Coronary artery (tissue), 2 donors: ENCODE results near the gene MAPK8IP3.
A peak's percentile ranks its signal among the peaks of the same experiment; 100 is the strongest.

Experiments used
- DNase-seq: peaks from one replicate; pipeline ENCODE4 v3.0.0-alpha.2; 2017; ENCODE audit warnings: low spot score
- H3K27ac ChIP-seq, 2 donors: fragments of 200-600 bp; sonication (generic); one replicate each; pipeline ENCODE4 v1.5.1; 2016 to 2019
- H3K4me3 ChIP-seq: fragments of 200-600 bp; sonication (generic); 2 replicates; pipeline ENCODE4 v1.5.1; 2016; ENCODE audit warnings: mild to moderate bottlenecking, moderate library complexity
- CTCF ChIP-seq: fragments of 200-600 bp; sonication (generic); IDR thresholded peaks from one replicate; pipeline ENCODE4 v1.5.1; 2019; ENCODE audit warnings: antibody characterized with exemption

The MAPK8IP3 gene

GRCh38 chr16:1762879-1763520 is 57.0 kb downstream of the MAPK8IP3 start:
- no peak for TF ChIP-seq CTCF

GRCh38 chr16:1763521-1764511 is 57.8 kb downstream of the MAPK8IP3 start:
- Histone ChIP-seq H3K27ac (peak overlapping the region in 1 of 2 donors; percentile 22), H3K4me3 (no peak overlapping the region)
- DNase-seq: no peak
- TF ChIP-seq CTCF: no peak

More at GRCh38 chr16:1762879-1763520, 57.0 kb downstream of the MAPK8IP3 start:
- DNase-seq: no peak
- no peak overlapping the region for H3K4me3 ChIP-seq
- H3K27ac ChIP-seq: no peak overlapping the region

GRCh38 chr16:1764971-1765370 is 59.0 kb downstream of the MAPK8IP3 start:
- no peak overlapping the region for H3K27ac ChIP-seq
- H3K4me3 ChIP-seq: no peak overlapping the region
- DNase-seq: no peak
- TF ChIP-seq CTCF: no peak

- H3K4me3 ChIP-seq: no peak overlapping the region
- no peak overlapping the region for H3K27ac ChIP-seq
These were observed 59.8 kb downstream of the MAPK8IP3 start for GRCh38 chr16:1765826-1766225.

GRCh38 chr16:1766231-1766630 is 60.2 kb downstream of the MAPK8IP3 start:
- Histone ChIP-seq H3K27ac (no peak overlapping the region), H3K4me3 (no peak overlapping the region)
- DNase-seq: no peak
- TF ChIP-seq CTCF: no peak

More at GRCh38 chr16:1765826-1766225, 59.8 kb downstream of the MAPK8IP3 start:
- TF ChIP-seq CTCF: no peak
- no peak for DNase-seq

- H3K4me3 ChIP-seq: no peak overlapping the region
- no peak for DNase-seq
- TF ChIP-seq CTCF: no peak
- H3K27ac ChIP-seq: no peak overlapping the region
These were observed 60.7 kb downstream of the MAPK8IP3 start for GRCh38 chr16:1766701-1767100.
